Hindlimb muscle (tissue), 1 donor: ENCODE measurements around the gene CILP. TPM values are rescaled to one million over a fixed set of nuclear protein-coding genes. Genes with fewer than 3 reads are reported as not detected.
A peak's percentile ranks its signal among the peaks of the same experiment; 100 is the strongest.
"Not testable (repeated sequence)": the region's sequence is repeated elsewhere in the genome, so short reads cannot be mapped to it uniquely, and the experiment has no call there.

Experiments
- DNase-seq: peaks from one replicate; pipeline ENCODE4 v3.0.0-alpha.2; 2013
- polyA plus RNA-seq: library from polyadenylated mRNA; unstranded; fragments of 120-200 nt; gene quantifications from one replicate; pipeline ENCODE4 v1.2.1, GENCODE V29; 2013; ENCODE audit not compliant: insufficient read length

The CILP gene
- polyA plus RNA-seq, 1 donor: 20.6 TPM

GRCh38 chr15:65189102-65189740 lies 22.1 kb downstream of the CILP start:
- peak; percentile 69 for DNase-seq

- DNase-seq: not testable (repeated sequence)
Observed at GRCh38 chr15:65188472-65188871, 22.8 kb downstream of the CILP start.

GRCh38 chr15:65184868-65185717 lies 26.2 kb downstream of the CILP start, which contains the start of gene CLPX:
CLPX (minus strand) TSS chr15:65185342; CDS start chr15:65185153, 189 bp downstream.
- peak; percentile 96 for DNase-seq

GRCh38 chr15:65184305-65184867 lies 26.9 kb downstream of the CILP start:
- DNase-seq: peak; percentile 51

GRCh38 chr15:65183865-65184159 lies 27.5 kb downstream of the CILP start:
- DNase-seq: no peak

GRCh38 chr15:65182538-65182937 lies 28.7 kb downstream of the CILP start:
- DNase-seq: no peak

- DNase-seq: not testable (repeated sequence)
Observed at GRCh38 chr15:65181582-65182353, 29.5 kb downstream of the CILP start.

GRCh38 chr15:65180167-65180566 lies 31.1 kb downstream of the CILP start:
- no peak for DNase-seq

- no peak for DNase-seq
Observed at GRCh38 chr15:65177901-65178300, 33.4 kb downstream of the CILP start.

- no peak for DNase-seq
Observed at GRCh38 chr15:65176056-65176455, 35.2 kb downstream of the CILP start.

GRCh38 chr15:65175511-65175910 lies 35.8 kb downstream of the CILP start:
- DNase-seq: no peak

- DNase-seq: no peak
Observed at GRCh38 chr15:65174509-65174908, 36.8 kb downstream of the CILP start.

GRCh38 chr15:65172531-65172930 lies 38.7 kb downstream of the CILP start:
- no peak for DNase-seq

- DNase-seq: no peak
Observed at GRCh38 chr15:65171428-65171827, 39.8 kb downstream of the CILP start.

- DNase-seq: no peak
Observed at GRCh38 chr15:65165875-65166274, 45.4 kb downstream of the CILP start.

- DNase-seq: no peak
Observed at GRCh38 chr15:65164139-65164538, 47.1 kb downstream of the CILP start.

GRCh38 chr15:65163041-65163440 lies 48.2 kb downstream of the CILP start:
- DNase-seq: no peak

- DNase-seq: no peak
Observed at GRCh38 chr15:65156692-65157091, 54.6 kb downstream of the CILP start.

- DNase-seq: no peak
Observed at GRCh38 chr15:65154720-65155119, 56.6 kb downstream of the CILP start.

- no peak for DNase-seq
Observed at GRCh38 chr15:65147902-65148301, 63.4 kb downstream of the CILP start.

- DNase-seq: no peak
Observed at GRCh38 chr15:65146438-65146837, 64.8 kb downstream of the CILP start.
